HG03135 (cell line): Measurements from ENCODE around the gene HCFC1.

Source experiments
- ATAC-seq: cut with Tn5 transposase; IDR thresholded peaks from one replicate; pipeline ENCODE4 v1.9.1; 2021; ENCODE audit warnings: mild to moderate bottlenecking, moderate library complexity; ENCODE audit not compliant: unreplicated experiment

Gene HCFC1

GRCh38 chrX:153971450-153972367 lies at the start of gene HCFC1:
TSS of gene HCFC1 (minus strand) at chrX:153971818. CDS start at chrX:153970840, 978 bp downstream.
- peak; percentile 45 for ATAC-seq

GRCh38 chrX:154021131-154021611 lies 49.6 kb upstream of the HCFC1 start:
- no peak for ATAC-seq

- no peak for ATAC-seq
Observed at GRCh38 chrX:154020536-154021115, 49.0 kb upstream of the HCFC1 start.

- ATAC-seq = peak; percentile 51
Observed at GRCh38 chrX:154019633-154020528, 48.3 kb upstream of the HCFC1 start, which contains the start of gene IRAK1. TSS of gene IRAK1 (minus strand) at chrX:154019902. CDS start at chrX:154019812, 90 bp downstream.

GRCh38 chrX:154019061-154019621 lies 47.5 kb upstream of the HCFC1 start:
- peak; percentile 20 for ATAC-seq

GRCh38 chrX:154018518-154019060 lies 47.0 kb upstream of the HCFC1 start:
- ATAC-seq = no peak

- no peak for ATAC-seq
Observed at GRCh38 chrX:154017766-154018517, 46.3 kb upstream of the HCFC1 start.

- ATAC-seq = no peak
Observed at GRCh38 chrX:154016366-154017076, 44.9 kb upstream of the HCFC1 start.

GRCh38 chrX:154015581-154016264 lies 44.1 kb upstream of the HCFC1 start:
- ATAC-seq = no peak

- no peak for ATAC-seq
Observed at GRCh38 chrX:154014429-154015380, 43.1 kb upstream of the HCFC1 start.

GRCh38 chrX:154013614-154014360 lies 42.2 kb upstream of the HCFC1 start:
- peak; percentile 51 for ATAC-seq

- no peak for ATAC-seq
Observed at GRCh38 chrX:154013001-154013421, 41.4 kb upstream of the HCFC1 start.

GRCh38 chrX:154012336-154012991 lies 40.8 kb upstream of the HCFC1 start:
- no peak for ATAC-seq

- no peak for ATAC-seq
Observed at GRCh38 chrX:154011376-154012335, 40.0 kb upstream of the HCFC1 start.
